Measurements from ENCODE around the gene KLC3.
A peak's percentile ranks its signal among the peaks of the same experiment; 100 is the strongest.

KLC3 gene

GRCh38 chr19:45349430-45349941 lies 8.9 kb downstream of the KLC3 start:
- DNase-seq (ENCODE audit: low read depth) = no peak

GRCh38 chr19:45350477-45351058 lies 10.0 kb downstream of the KLC3 start:
- no peak for DNase-seq (ENCODE audit: low read depth)

- no peak for DNase-seq (ENCODE audit: low read depth)
Measured at GRCh38 chr19:45351401-45351952, 10.9 kb downstream of the KLC3 start.

GRCh38 chr19:45352062-45352461 lies 11.5 kb downstream of the KLC3 start:
- DNase-seq (ENCODE audit: low read depth) = no peak

- no peak for DNase-seq (ENCODE audit: low read depth)
Measured at GRCh38 chr19:45352471-45352870, 11.9 kb downstream of the KLC3 start.

- DNase-seq (ENCODE audit: low read depth) = no peak
Measured at GRCh38 chr19:45352914-45353796, 12.6 kb downstream of the KLC3 start.

GRCh38 chr19:45354241-45354842 lies 13.8 kb downstream of the KLC3 start:
- DNase-seq (ENCODE audit: low read depth) = no peak

GRCh38 chr19:45355402-45355801 lies 14.9 kb downstream of the KLC3 start:
- DNase-seq (ENCODE audit: low read depth) = no peak

- no peak for DNase-seq (ENCODE audit: low read depth)
Measured at GRCh38 chr19:45355910-45356309, 15.4 kb downstream of the KLC3 start.

GRCh38 chr19:45356760-45357444 lies 16.4 kb downstream of the KLC3 start:
- DNase-seq (ENCODE audit: low read depth) = no peak

GRCh38 chr19:45357445-45357783 lies 16.9 kb downstream of the KLC3 start:
- no peak for DNase-seq (ENCODE audit: low read depth)

- DNase-seq (ENCODE audit: low read depth) = no peak
Measured at GRCh38 chr19:45358213-45358792, 17.8 kb downstream of the KLC3 start.

- DNase-seq (ENCODE audit: low read depth) = no peak
Measured at GRCh38 chr19:45361608-45362007, 21.1 kb downstream of the KLC3 start.

- DNase-seq (ENCODE audit: low read depth) = no peak
Measured at GRCh38 chr19:45362291-45362690, 21.7 kb downstream of the KLC3 start.

- no peak for DNase-seq (ENCODE audit: low read depth)
Measured at GRCh38 chr19:45363861-45364459, 23.4 kb downstream of the KLC3 start.

- DNase-seq (ENCODE audit: low read depth) = no peak
Measured at GRCh38 chr19:45364696-45365095, 24.1 kb downstream of the KLC3 start.

GRCh38 chr19:45368127-45368526 lies 27.6 kb downstream of the KLC3 start:
- DNase-seq (ENCODE audit: low read depth) = no peak

GRCh38 chr19:45368737-45369340 lies 28.3 kb downstream of the KLC3 start:
- DNase-seq (ENCODE audit: low read depth) = no peak

GRCh38 chr19:45370410-45371204 lies 30.1 kb downstream of the KLC3 start, which contains the start of gene ERCC2:
ERCC2 (minus strand) TSS chr19:45370573; CDS start chr19:45370540, 33 bp downstream.
- DNase-seq (ENCODE audit: low read depth) = peak; percentile 98

All from stimulated activated CD8-positive, alpha-beta memory T cell treated with anti-CD3 and anti-CD28 coated beads, Interleukin-12 subunit alpha, Interleukin-12 subunit beta, amount 100 ng/mL, for 4 hours (primary cell).